NCI-H82 treated with DMSO at 0.1 percent for 48 hours (cell line): ENCODE data around the gene KRT222.

Experiments used
- DNase-seq: peaks from one replicate; lab custom pipeline; 2025; ENCODE audit not compliant: unreplicated experiment; lab: John Stamatoyannopoulos, UW

The KRT222 gene

DNA sequence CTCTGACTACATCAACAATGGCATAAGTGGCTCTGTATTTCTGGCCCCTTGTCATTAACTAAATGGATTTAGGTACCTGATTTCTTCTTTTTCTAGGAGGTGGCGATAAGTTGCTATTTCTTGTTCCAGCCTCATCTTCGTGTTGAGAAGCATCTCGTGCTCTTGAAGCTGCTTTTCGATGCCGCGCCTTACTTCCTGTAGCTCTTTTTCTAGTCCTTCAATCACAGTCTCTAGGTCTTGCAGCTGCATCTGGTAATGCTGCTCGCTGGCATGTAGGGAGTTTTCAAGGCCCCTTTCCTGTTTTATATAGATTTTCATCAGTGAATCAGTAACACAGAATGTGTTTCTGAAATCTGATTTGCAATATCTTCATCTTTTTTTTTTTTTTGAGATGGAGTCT, 5.1 kb downstream of the KRT222 start:
- no peak for DNase-seq

DNA sequence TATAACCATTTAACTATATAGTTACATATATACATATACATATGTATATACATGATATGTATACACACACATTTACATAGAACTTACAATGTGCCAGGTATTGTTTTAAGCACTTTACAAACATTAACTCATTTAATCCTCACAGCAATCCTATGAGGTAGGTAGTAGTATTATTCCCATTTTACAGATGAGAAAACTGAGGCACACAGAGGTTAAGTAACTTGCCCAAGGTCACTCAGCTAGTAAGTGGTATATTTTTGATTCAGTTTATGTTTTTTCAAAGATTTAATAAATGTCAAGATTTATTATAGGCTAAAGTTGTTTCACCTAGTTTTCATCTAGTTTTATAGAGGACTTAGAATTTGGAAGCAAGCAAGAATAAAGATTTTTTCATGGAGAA, 6.6 kb downstream of the KRT222 start:
- DNase-seq = no peak

DNA sequence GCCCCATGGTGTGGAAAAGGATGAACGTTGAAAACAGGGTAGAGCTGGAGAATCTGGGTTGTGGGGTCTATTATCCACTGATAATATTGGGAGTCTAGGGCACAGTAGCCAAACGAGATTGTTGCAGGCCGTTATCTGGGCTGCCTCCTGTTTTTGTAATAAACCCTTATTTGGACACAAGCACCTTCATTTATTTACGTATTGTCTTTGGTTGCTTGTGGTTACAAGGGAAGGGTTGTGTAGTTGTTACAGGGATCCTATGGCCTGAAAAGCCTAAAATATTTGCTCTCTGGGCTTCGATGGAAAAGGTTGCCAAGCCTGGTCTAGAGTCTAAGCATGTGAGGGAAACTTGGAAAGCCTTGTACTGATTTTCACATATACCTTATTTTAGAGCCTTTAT, 13.0 kb downstream of the KRT222 start:
- DNase-seq = no peak

DNA sequence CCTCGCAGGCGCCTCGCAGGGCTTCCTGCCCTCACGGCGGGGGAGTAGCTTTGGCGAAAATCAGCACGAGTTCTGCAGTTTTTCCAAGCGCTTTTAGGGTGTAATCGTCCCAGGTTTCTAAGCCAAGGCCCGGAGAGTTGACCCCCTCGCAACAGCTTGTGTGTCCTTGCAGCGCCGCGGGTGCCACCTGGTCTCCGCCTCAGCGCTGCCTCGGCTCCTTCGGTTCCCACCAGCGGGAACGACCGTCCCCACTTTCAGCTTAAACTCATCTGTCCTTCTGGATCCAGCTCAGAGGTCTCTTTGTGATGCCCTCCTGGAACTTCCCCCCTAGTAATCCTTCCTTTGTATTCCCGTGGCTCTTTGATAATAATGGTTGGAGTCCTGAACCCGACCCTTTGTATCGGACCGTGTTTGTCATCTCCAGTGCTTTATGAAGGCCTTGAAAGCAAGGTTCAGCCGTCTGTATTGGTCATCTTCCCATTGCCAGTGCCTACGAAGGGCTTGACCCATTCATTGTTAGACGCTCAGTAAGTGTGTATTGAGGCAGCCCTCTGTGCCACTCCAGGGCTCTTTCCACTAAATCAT, 16.5 kb downstream of the KRT222 start:
- DNase-seq = no peak

DNA sequence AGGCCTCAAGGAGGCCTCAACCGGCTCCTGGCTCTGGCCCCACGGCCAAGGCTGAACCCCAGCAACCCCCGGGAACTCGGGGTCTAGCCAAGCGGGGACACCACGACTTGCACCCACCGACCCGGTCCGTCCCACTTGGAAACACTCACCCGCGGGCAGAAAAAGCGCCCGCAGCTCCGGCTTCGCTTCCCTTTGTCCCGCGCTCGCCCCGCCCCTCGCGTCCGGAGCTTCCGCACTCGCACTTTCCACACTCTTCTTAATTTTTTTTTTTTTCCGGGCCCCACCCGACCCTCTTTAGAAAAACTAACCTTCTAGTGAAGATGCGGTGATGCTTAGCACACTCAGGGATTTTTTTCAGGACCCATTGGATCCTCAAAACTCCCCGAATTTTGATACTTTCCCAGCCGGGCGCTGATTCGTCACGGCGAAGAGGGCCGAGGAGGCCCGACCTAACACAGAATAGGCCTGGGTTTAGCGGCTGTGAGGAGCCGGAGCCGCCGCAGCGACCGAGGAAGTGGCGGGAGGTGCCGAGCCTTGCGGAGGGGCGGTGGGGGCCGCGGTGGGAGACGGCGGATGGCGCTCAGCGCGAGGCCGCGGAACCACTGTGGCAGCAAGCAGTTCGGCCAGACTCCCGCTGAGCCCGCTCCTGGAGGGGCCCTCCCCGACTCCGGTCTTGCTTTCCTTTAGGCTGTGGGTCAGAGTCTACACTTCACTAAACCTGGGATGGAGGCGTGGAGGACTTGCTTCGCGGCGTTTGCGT, 17.2 kb downstream of the KRT222 start, which contains the start of gene SMARCE1:
SMARCE1 (minus strand) TSS at position 195 of the 760 bp plus-strand sequence. CDS start 2,016 bp downstream, outside the sequence.
- peak; percentile 43 for DNase-seq

DNA sequence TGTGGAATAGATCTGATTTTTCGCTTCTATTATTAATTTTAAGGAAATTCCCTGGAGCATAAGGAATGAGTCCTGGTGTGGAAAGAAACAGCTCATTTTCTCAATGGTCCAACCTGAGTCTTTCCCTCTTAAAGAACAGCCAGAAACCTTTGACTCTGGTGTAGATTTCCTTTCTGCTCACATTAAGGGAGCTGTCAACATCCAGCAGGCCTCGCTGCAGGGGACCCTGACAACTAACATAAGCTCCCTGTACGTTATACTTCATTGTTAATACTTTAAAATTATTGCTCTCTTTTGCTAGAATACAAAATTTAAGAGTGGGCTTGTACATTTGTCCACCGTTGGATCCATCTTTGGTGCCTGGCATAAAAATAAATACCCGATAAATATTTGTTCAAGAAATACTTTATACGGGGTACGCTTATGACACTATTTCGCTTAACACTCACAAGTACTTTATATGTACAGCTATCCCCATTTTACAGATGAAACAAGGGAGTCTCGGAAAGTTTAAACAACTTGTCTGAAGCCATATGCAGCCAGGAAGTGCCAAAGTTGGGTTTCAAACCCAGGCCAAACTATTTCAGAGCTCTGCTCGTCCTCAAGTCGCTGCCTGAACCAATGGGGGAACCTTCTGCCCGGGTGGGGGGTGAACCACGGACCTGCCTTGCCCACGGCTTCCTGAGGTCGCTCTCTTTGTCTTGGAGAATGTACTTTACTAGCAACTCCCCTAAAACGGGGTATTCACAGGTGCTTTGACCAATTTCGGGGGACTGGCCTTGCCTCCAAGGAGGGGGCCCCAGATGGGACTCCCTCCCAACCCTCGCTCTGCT, 18.0 kb downstream of the KRT222 start:
- no peak for DNase-seq

DNA sequence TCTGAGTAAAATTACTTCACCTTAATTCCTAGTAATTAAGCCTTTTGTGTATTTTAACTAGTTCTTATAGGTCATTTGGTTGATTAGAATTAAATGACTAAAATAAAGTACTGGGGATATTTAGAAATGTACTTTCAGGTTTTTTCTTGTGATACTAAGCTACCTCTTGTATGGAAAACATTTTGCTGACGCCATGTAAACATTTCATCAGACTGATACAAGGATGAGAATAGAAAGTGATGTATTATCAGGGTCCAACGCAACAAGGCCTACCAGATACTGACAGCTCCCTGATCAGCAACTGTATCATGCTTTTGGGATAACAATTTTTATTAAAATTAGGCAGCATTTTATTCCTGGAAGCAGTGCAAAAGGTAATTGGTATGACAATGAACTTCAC, 19.0 kb downstream of the KRT222 start:
- DNase-seq = no peak

DNA sequence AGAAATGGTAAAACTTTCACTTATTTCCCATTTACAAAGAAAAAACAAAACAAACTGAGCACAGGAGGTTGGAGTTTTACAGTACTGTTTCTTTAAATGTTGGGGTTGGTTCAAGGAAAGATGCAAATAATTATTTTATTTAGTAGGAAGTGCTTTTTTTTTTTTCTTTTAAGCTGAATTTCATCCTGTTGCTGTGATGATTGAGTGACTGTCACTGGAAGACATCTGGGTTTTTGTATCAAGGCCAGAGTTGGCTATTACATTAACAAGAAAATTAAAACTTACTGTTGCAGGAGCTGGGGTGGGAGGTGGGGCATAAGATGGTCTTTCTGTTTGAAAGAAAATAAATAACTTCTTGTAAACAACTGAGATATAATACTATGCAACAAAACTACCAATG, 19.7 kb downstream of the KRT222 start:
- no peak for DNase-seq

DNA sequence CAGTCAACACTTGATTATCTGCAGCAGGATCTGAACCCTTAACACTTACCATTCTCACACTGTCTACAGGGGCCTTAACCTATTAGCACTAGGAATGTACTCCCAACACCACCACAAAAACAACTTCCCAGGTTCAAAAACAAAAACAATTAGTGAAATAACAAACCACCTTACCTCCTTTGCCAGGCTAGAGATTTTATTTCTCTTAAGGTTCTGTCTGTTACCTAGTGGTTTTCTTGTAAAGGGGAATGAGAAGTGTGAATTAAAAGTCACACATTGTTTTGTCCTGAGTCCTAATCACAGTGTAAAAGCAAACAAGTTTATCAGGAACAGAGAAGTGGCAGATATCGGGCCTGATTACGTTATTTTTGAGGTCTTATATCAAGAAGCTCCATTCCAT, 27.0 kb downstream of the KRT222 start:
- DNase-seq = no peak

DNA sequence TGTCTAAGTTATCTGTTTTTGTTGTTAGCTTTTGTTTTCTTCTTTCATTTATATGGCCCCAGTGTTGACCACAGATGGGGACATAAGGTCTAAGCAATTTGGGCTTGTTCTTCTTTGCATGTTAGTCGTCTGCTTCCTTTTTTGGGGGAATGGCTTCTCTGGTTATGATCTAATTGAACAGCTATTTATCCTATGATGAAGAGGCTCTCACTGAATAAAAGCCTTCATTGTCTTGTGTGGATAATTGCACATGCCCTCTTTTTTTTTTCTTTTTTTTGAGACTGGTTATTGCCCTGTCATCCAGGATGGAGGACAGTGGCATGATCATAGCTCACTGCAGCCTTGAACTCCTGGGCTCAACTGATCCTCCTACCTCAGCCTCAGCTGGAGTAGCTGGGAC, 31.1 kb downstream of the KRT222 start:
- DNase-seq = no peak

DNA sequence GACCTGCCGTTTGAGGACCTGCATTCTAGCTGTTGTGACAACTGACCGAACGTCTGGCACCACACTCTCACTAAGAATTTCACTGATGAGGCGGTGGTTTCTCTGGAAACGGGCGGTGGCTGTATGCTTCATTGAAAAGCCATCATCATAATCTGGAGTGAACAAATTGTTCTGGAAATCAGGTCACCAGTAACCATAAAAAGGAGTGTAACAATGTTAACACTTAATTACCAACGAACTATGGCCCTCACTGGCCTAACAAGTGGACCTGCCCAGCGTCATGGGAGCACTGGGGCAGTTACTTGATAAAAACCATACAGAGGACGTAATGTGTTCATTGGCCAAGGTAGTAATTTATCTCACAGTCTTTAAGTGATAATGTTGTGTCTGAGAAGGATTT, 32.8 kb downstream of the KRT222 start:
- no peak for DNase-seq

DNA sequence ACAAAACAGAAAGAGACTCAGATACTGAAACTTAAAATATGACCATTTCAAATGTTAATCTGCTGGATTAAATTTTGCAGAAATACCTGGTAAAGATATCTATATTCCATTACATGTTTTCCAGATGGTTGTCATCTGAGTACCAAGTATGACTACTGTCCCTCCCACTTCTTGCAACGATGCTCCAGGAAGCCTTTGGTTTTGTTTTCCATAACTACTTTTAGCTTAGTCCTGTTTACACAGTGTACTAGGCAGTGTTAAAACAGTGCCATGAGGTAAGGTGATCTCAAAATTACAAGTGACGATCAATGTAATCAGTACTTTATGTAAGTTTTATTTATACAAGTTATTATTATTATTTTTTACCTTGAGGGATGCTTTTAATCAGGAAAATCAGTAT, 35.1 kb downstream of the KRT222 start:
- no peak for DNase-seq

DNA sequence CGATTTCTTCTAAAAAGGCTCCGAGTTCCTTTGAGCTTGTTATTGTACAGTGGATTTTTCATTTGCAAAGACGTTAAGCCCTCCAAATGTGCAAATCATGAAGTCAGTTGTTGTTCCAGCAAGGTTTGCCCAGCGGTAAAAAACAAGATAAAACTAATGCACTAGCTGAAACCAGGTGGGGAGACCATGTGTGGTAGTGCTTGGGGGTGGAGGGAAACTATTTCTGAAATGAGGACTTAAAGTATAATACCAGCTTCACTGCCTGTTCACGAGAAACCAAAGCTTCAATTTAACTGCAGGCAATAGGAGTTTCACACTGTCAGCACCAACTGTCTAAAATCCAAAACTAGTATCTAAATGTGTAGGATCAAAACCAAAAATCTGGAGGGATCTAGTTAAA, 39.7 kb downstream of the KRT222 start:
- no peak for DNase-seq

DNA sequence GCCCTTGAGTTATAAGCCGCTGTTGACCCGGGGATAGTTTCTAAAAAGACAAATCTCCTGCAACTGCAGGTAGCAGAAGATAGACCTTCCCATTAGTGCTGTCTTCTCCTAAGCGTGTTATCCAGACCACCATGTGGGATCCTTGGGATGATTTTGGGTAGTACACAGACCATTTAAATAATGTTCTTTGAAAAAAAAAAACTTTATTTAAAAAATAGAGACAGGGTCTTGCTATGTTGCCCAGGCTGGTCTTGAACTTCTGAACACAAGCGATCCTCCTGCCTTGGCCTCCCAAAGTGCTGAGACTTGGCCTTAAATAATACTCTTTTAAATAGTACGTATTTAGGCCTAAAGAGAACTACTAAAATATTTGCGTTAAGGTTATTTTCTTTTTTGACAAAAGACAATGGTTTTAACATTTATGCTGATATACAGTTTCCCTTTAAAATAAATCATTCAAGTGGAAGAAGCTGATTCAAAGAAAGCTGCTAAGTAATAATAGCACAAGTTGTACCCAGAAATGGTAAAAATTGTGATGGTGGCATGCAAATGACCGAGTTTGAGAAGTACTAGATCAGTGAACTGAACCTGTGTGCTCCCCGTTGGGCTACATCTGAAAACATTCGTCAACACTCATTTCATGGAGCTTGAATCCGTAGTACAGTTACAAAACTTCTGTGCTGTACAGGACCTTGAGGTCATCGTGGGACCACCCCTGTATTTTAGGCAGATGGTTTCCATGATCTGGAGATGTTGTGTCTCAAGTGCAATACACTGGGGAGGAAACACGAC, 41.4 kb downstream of the KRT222 start:
- no peak for DNase-seq

DNA sequence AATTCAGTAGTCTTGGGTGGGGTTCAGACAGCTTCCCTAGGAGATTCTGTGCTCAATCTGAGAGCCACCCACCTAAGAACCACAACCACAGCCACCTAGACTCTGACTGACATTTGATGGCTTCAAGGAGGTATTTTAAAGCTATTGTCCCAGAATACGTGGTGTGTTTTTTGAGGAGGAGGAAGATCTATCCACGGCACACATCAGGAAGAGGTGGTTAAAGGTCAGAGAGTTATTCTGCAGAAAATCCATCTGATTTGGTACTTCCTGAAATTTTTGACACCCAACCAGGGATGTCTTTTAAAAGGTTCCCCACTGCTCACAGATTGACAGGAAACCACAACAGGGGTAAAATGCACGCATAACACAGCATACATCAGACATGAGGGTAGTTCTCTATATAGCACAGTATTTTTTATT, 42.5 kb downstream of the KRT222 start:
- DNase-seq = no peak

DNA sequence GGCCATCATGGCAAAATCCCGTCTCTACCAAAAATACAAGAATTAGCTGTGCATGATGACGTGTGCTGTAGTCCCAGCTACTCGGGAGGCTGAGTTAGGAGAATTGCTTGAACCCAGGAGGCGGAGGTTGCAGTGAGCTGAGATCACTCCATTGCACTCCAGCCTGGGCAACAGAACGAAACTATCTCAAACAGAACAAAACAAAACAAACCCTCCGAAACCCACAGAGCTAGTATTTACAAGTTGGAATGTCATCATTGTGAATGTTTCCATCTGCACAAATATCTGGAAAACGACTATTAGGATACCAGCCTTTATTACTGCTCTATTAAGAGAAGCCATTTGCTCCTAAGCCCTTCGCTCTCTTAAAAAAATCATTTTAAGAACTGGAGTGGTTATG, 43.4 kb downstream of the KRT222 start:
- no peak for DNase-seq

DNA sequence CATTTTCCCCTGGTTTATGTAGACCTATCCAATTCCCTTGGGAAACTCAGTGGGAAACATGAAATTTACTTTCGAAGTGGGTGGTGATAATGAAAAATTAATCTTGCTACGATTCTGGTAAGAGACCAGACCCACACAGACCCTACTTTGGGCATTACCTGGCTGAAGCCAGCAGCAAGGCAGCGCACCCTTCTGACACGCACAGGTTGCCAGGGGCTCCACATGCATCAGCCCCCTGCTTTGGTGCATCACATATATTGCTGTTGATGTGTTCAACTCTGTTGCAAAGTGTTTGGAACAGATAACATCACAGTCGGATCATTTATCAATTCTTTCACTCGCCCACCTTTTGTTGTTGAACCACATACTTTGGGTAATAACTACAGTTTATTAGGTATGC, 44.0 kb downstream of the KRT222 start:
- no peak for DNase-seq

DNA sequence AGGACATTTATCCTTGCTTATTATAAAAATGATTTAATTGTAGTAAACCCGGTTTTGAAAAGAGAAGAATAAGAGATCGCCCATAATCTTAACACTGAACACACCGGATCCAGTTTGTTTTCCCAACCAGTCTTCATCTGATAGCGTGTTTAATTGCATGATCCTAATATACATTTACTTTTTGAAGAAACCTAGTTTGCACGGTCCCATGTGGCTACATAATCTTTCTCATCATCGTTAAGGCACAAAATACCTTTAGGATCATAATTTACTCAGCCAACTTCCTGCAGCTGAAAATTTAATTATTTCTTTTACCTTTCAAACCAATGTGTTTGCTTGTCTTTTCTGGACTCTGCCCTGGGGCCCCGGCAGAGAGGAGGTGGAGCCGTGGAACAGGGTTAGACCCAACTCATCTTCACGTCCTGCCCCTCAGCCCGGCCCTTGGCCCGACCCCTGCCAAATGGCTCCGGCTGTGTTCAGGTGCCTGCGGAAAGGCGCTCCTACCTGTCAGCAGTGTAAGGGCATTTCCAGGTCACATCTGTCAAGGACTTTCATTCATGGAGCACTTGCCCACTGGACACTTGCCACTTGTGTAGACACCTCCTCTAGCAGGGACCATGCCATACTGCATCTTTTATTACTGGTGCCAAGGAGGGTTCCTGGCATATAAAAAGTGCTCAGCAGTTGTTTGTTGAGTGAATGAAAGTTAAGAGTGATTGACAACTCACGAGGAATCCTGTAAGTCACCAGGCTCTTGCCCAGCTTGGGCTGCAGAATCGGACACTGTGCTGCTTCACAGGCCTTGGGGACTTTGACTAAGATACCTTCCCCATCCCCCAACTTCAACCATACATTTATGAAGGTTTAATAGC, 46.0 kb downstream of the KRT222 start:
- DNase-seq = no peak

DNA sequence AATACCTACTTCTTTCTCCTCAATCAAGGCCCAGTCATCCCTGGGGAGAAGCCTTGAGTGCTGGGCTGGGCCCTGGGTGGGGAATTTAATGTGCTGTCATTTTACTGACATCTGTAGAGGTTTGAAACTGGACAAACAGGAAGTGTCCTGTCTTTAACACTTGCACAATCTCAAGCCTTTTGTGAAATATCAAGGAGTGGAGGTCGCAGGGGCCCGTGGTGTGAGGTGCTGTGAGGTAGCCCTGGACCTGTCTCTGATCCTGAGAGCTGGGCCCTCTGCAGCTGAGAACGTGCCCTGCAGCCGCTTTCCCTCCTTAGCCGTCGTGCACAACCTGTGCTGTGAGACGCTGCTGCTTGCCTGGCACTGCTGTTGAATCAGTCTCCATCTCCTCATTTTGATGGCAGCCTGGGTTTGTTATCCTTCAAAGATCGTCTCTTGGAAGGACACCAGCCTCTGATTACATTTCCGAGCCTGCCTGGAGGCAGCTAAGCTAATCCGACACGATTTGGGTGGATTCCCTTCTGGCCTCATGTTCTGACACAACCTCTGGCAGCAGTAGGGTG, 47.2 kb downstream of the KRT222 start:
- no peak for DNase-seq

DNA sequence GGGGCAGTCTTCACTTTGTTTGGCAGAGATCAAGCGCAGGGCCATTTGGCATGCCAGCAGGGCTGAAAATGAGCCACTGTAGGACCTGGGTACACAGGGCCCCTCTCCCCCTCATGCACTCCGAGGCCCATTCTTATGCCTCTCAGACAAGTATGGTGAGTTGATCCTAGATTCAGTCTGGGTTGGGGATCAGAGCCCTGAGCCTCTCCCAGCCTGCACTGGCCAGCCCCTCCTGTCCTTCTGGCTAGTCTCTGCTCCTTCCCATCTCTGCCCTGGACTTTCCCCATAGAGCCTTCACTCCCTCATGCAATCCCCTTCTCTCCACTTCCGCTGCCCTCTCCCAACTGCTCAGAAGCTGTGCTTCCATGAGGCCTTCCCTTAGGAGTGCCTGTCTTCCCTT, 48.4 kb downstream of the KRT222 start:
- DNase-seq = no peak
